ENCODE measurements around the gene CMKLR1. TPM values are rescaled to one million over a fixed set of nuclear protein-coding genes. Genes with fewer than 3 reads are reported as not detected.

The CMKLR1 gene
- total RNA-seq, 1 experiment from 2014 or later: 0.15 TPM

DNA sequence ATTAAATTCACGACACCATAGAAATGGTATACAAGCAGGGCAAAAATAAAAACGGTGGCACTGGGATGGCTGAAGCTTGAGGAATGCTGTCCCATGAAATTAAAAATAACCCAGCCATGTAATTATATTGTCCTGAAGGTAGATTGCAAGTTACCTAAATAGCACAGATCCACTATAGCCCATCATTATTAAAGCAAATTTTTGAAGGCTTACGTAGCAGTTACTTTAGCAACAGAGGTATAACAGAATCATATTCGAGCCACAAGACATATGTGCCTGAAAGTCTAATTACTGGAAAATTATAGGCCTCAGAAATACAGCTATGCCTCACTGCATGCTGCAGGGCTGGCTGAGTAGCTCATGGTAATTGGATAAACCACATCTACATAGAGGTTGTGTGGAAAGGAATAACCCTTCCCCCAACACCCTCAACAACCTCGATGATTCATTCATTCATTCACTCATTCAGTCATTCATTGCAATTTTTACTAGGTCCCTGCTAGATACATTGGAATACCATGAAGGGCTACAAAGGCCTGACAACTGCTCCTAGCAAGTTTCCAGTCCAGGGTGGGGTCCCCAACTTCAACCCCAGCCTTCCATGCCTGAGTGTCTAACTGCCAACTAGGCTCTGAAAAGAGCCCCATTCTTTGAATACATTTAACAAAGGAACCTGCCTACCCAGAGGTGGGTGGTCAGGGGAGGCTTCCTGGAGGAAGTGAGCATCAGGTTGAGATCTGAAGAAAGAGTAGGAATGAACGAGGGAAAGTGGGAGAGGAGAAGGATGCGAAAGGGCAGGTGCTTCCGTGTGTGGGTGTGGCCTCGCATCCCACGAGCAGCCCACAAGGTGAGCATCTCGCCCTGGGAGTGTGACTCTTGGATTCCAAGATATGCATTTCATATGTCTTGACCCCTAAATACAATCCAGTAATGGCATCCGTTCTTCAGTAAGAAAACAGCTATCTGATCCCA lies 18.0 kb upstream of the CMKLR1 start:
- no peaks in the 10 kb centered on the region for H3K36me3 ChIP-seq (ENCODE audit: control insufficient read depth in 1 of 2, insufficient read depth in 2 of 2, low read length in 2 of 2)
- ChIA-PET POLR2A (no interaction called here), CTCF (no interaction called here), RAD21 (ENCODE audit: low non-redundant PET in 1 of 2, low total read pairs in 2 of 2, uncharacterized antibody in 2 of 2, unreplicated experiment in 2 of 2) (no interaction called here)
- H3K4me3 ChIP-seq (replicated peaks in 1 of 2; ENCODE audit: low read depth in 1 of 2, low read length in 2 of 2): no peak overlapping the region
- no peak overlapping the region for H3K9ac ChIP-seq (ENCODE audit: low read length)
- H3K9me3 ChIP-seq (ENCODE audit: control insufficient read depth in 1 of 2, insufficient read depth in 1 of 2, low read depth in 1 of 2, low read length in 2 of 2): no peaks in the 10 kb centered on the region
- H3K27me3 ChIP-seq (ENCODE audit: insufficient read depth, low read length): peaks cover 32% of the 10 kb centered on the region
- intact Hi-C loops (cut with micrococcal nuclease): no loop called here
- no peak overlapping the region for H2AFZ ChIP-seq (ENCODE audit: low read depth, low read length, poor library complexity, severe bottlenecking)
- no peak overlapping the region for H3K4me2 ChIP-seq (ENCODE audit: low read length)
- H3K4me1 ChIP-seq (ENCODE audit: control insufficient read depth in 1 of 2, insufficient read depth in 2 of 2, low read length in 2 of 2): no peaks in the 10 kb centered on the region
- TF ChIP-seq FOSL1 (IDR thresholded peaks at IDR 0.05; ENCODE audit: low read depth): no peak
- TF ChIP-seq EZH2phosphoT487 (IDR thresholded peaks at IDR 0.05; ENCODE audit: borderline replicate concordance): no peak
- TF ChIP-seq, protein P1, sequence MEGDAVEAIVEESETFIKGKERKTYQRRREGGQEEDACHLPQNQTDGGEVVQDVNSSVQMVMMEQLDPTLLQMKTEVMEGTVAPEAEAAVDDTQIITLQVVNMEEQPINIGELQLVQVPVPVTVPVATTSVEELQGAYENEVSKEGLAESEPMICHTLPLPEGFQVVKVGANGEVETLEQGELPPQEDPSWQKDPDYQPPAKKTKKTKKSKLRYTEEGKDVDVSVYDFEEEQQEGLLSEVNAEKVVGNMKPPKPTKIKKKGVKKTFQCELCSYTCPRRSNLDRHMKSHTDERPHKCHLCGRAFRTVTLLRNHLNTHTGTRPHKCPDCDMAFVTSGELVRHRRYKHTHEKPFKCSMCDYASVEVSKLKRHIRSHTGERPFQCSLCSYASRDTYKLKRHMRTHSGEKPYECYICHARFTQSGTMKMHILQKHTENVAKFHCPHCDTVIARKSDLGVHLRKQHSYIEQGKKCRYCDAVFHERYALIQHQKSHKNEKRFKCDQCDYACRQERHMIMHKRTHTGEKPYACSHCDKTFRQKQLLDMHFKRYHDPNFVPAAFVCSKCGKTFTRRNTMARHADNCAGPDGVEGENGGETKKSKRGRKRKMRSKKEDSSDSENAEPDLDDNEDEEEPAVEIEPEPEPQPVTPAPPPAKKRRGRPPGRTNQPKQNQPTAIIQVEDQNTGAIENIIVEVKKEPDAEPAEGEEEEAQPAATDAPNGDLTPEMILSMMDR (IDR thresholded peaks at IDR 0.05 in 2 of 3, conservative IDR thresholded peaks at IDR 0.05 in 1 of 3; ENCODE audit: borderline replicate concordance in 1 of 3, insufficient read depth in 1 of 3, low read depth in 2 of 3, low read length in 2 of 3): no peak
- TF ChIP-seq, protein P2, sequence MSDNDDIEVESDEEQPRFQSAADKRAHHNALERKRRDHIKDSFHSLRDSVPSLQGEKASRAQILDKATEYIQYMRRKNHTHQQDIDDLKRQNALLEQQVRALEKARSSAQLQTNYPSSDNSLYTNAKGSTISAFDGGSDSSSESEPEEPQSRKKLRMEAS (IDR thresholded peaks at IDR 0.05): no peak
- TF ChIP-seq ZFX (IDR thresholded peaks at IDR 0.05): no peak
- TF ChIP-seq RAD21 (IDR thresholded peaks at IDR 0.05; ENCODE audit: low read depth): no peak
- TF ChIP-seq ZNF274 (IDR thresholded peaks at IDR 0.05; ENCODE audit: low read depth, low read length): no peak
- no peak for TF ChIP-seq POLR2A (IDR thresholded peaks at IDR 0.05; ENCODE audit: borderline replicate concordance, extremely low read depth, insufficient read depth, insufficient read length)
- TF ChIP-seq JUND (IDR thresholded peaks at IDR 0.05): no peak
- TF ChIP-seq TCF7L2 (IDR thresholded peaks at IDR 0.05; ENCODE audit: borderline replicate concordance, extremely low read depth, insufficient read depth, insufficient read length): no peak
- TF ChIP-seq REST (IDR thresholded peaks at IDR 0.05; ENCODE audit: low read depth): no peak
- TF ChIP-seq YY1 (IDR thresholded peaks at IDR 0.05; ENCODE audit: extremely low read depth, insufficient replicate concordance, low read depth, low read length): no peak
- no peak for TF ChIP-seq SIN3A (IDR thresholded peaks at IDR 0.05; ENCODE audit: low read depth)
- TF ChIP-seq EGR1 (IDR thresholded peaks at IDR 0.05; ENCODE audit: low read depth): no peak
- ATAC-seq: no peak
- BruUV-seq (replicated peaks): no TSS peak
- DNase-seq (ENCODE audit: low read depth, low spot score): no peak
- no peak overlapping the region for H3K27ac ChIP-seq (ENCODE audit: low read depth, low read length)
- H4K20me1 ChIP-seq (ENCODE audit: insufficient read depth): no peaks in the 10 kb centered on the region
- H3K9me2 ChIP-seq (ENCODE audit: insufficient read depth): no peaks in the 10 kb centered on the region
- H3K79me2 ChIP-seq (ENCODE audit: insufficient read depth, low read length): no peaks in the 10 kb centered on the region
